CD4-positive, alpha-beta memory T cell (primary cell): ENCODE results near the gene MYO1D. TPM values are rescaled to one million over a fixed set of nuclear protein-coding genes. Genes with fewer than 3 reads are reported as not detected.
A peak's percentile ranks its signal among the peaks of the same experiment; 100 is the strongest.

Experiments
- CTCF ChIA-PET: fragments of 350-600 bp; sonication (Branson Sonifier 250); formaldehyde crosslinking; loops from one replicate; lab custom pipeline; 2021; ENCODE audit warnings: inconsistent platforms; ENCODE audit not compliant: partially characterized antibody; lab: Charles Lee
- POLR2A ChIA-PET: fragments of 350-600 bp; sonication (Branson Sonifier 250); formaldehyde crosslinking; loops from one replicate; lab custom pipeline; 2021; ENCODE audit not compliant: partially characterized antibody; lab: Charles Lee
- DNase-seq, 5 donors: peaks; one replicate each; pipeline versions ENCODE4 v3.0.0 to v3.0.0-alpha.2; 2020 to 2022; ENCODE audit warnings: mixed read lengths in 1 of 5
- H3K27ac ChIP-seq: one replicate; pipeline ENCODE4 v1.7.0; 2013; ENCODE audit warnings: low read depth, low read length
- H3K27me3 ChIP-seq: 2 replicates; pipeline ENCODE4 v1.7.0; 2013; ENCODE audit warnings: mild to moderate bottlenecking, low read length, moderate library complexity; ENCODE audit not compliant: insufficient read depth
- H3K36me3 ChIP-seq: 2 replicates; pipeline ENCODE4 v1.7.0; 2013; ENCODE audit warnings: mild to moderate bottlenecking, low read length, moderate library complexity; ENCODE audit not compliant: insufficient read depth
- H3K4me1 ChIP-seq: 2 replicates; pipeline ENCODE4 v1.7.0; 2013; ENCODE audit warnings: mild to moderate bottlenecking, low read length, moderate library complexity; ENCODE audit not compliant: insufficient read depth
- H3K4me3 ChIP-seq, 2 donors: one replicate each; pipeline ENCODE4 v1.7.0; 2013; ENCODE audit warnings: low read length in 2 of 2, mild to moderate bottlenecking in 1 of 2
- H3K9me3 ChIP-seq, 2 donors: one replicate each; pipeline ENCODE4 v1.7.0; 2013; ENCODE audit warnings: low read length in 2 of 2, control low read depth in 1 of 2; ENCODE audit not compliant: control insufficient read depth in 1 of 2
- H3K27ac Mint-ChIP-seq, 7 donors: one replicate each; pipeline ENCODE4 v1.8.0; 2020 to 2021; ENCODE audit warnings: mixed read lengths in 7 of 7, mild to moderate bottlenecking in 6 of 7, inconsistent platforms in 3 of 7, moderate library complexity in 3 of 7
- H3K27me3 Mint-ChIP-seq, 2 donors: one replicate each; pipeline ENCODE4 v1.8.0; 2020 to 2021; ENCODE audit warnings: mixed read lengths in 2 of 2
- H3K36me3 Mint-ChIP-seq, 2 donors: one replicate each; pipeline ENCODE4 v1.8.0; 2020 to 2021; ENCODE audit warnings: mixed read lengths in 2 of 2, inconsistent platforms in 1 of 2, mild to moderate bottlenecking in 1 of 2
- H3K4me1 Mint-ChIP-seq, 4 donors: one replicate each; pipeline ENCODE4 v1.8.0; 2020 to 2021; ENCODE audit warnings: mixed read lengths in 4 of 4, mild to moderate bottlenecking in 1 of 4
- H3K4me3 Mint-ChIP-seq, 8 donors: one replicate each; pipeline ENCODE4 v1.8.0; 2020 to 2021; ENCODE audit warnings: mixed read lengths in 8 of 8, mild to moderate bottlenecking in 7 of 8, moderate library complexity in 6 of 8, inconsistent platforms in 3 of 8
- H3K9me3 Mint-ChIP-seq, 8 donors: one replicate each; pipeline ENCODE4 v1.8.0; 2020 to 2021; ENCODE audit warnings: mixed read lengths in 8 of 8, mild to moderate bottlenecking in 5 of 8, inconsistent platforms in 3 of 8, moderate library complexity in 1 of 8
- intact Hi-C: fragments of 100-400 bp; cut with micrococcal nuclease; formaldehyde crosslinking; loops from one replicate; pipeline ENCODE4 v1.15.1; 2023
- polyA plus RNA-seq, 2 donors: library from polyadenylated mRNA; unstranded; fragments of 300-500 nt; fragmentation: Illumina TruSeq; gene quantifications; one replicate each; pipeline ENCODE4 v1.2.3, GENCODE V29; 2021
- total RNA-seq, 2 experiments: library from RNA; stranded (reverse); gene quantifications; one replicate each; pipeline ENCODE4 v1.2.3, GENCODE V29; 2021

The MYO1D gene
- total and polyA plus RNA-seq, 4 experiments from 2014 or later = 2.0 to 12.7 (median 10.5) TPM

GRCh38 chr17:32631341-32632096, 245.4 kb downstream of the MYO1D start:
- no peak overlapping the region for H3K4me3 Mint-ChIP-seq
- H3K4me1 Mint-ChIP-seq = no peaks in the 10 kb centered on the region
- H3K9me3 ChIP-seq = no peaks in the 10 kb centered on the region
- peaks cover 0 to 1% (median 0%) of the 10 kb centered on the region in 8 donors for H3K9me3 Mint-ChIP-seq
- H3K27ac ChIP-seq = no peak overlapping the region
- H3K27me3 ChIP-seq = no peaks in the 10 kb centered on the region
- H3K36me3 ChIP-seq = no peaks in the 10 kb centered on the region
- no peaks in the 10 kb centered on the region for H3K4me1 ChIP-seq
- no peak for DNase-seq
- ChIA-PET CTCF (interaction anchor here (1.3 kb wide), 1 partner anchor 28 kb away, joined by 4 read pairs; no protein-coding TSS in a partner anchor), POLR2A (no interaction called here)
- intact Hi-C loops = no loop called here
- no peaks in the 10 kb centered on the region for H3K27me3 Mint-ChIP-seq
- peaks cover 0 to 6% of the 10 kb centered on the region in 2 donors for H3K36me3 Mint-ChIP-seq
- no peak overlapping the region for H3K4me3 ChIP-seq
- H3K27ac Mint-ChIP-seq = no peak overlapping the region

DNA sequence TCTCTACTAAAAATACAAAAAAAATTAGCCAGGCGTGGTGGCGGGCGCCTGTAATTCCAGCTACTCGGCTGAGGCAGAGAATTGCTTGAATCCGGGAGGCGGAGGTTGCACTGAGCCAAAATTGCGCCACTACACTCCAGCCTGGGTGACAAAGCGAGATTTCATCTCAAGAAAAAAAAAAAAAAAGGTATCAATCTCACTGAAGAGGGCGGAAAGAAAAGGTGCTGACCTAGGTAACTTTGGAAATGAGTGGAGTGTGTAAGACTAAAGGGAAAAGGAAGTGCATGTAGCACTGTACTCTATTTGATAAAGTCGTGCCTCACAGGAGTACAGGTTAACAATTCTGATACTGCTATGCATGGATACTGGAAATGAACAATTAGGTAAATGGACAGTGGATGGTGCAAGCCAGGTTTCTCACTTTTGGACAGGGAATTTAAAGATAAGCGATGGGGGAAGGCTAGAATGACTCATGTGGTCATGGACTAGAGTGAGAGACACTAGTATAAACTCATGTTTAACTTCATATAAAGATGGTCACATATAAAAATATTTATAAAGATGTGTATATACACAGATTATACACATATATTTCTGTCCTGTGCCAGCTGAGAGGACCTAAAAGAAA, 247.2 kb downstream of the MYO1D start:
- H3K4me1 Mint-ChIP-seq = no peaks in the 10 kb centered on the region
- Histone ChIP-seq H3K9me3 (no peaks in the 10 kb centered on the region), H3K36me3 (no peaks in the 10 kb centered on the region), H3K4me3 (no peak overlapping the region), H3K27ac (no peak overlapping the region), H3K27me3 (no peaks in the 10 kb centered on the region), H3K4me1 (no peaks in the 10 kb centered on the region)
- peaks cover 0 to 1% (median 0%) of the 10 kb centered on the region in 8 donors for H3K9me3 Mint-ChIP-seq
- H3K4me3 Mint-ChIP-seq = no peak overlapping the region
- intact Hi-C loops = no loop called here
- POLR2A ChIA-PET = no interaction called here
- H3K36me3 Mint-ChIP-seq = peaks cover 0 to 6% of the 10 kb centered on the region in 2 donors
- no peak for DNase-seq
- CTCF ChIA-PET = no interaction called here
- H3K27me3 Mint-ChIP-seq = no peaks in the 10 kb centered on the region
- peak overlapping the region in 1 of 7 donors; percentile 22 for H3K27ac Mint-ChIP-seq

GRCh38 chr17:32628271-32629044, 248.5 kb downstream of the MYO1D start:
- POLR2A ChIA-PET = no interaction called here
- CTCF ChIA-PET = no interaction called here
- Histone ChIP-seq H3K36me3 (no peaks in the 10 kb centered on the region), H3K4me1 (no peaks in the 10 kb centered on the region), H3K4me3 (no peak overlapping the region), H3K27ac (no peak overlapping the region), H3K9me3 (no peaks in the 10 kb centered on the region), H3K27me3 (no peaks in the 10 kb centered on the region)
- Mint-ChIP-seq H3K27ac (no peak overlapping the region), H3K27me3 (no peaks in the 10 kb centered on the region), H3K36me3 (peaks cover 0 to 6% of the 10 kb centered on the region in 2 donors), H3K4me1 (no peaks in the 10 kb centered on the region), H3K4me3 (no peak overlapping the region), H3K9me3 (peaks cover 0 to 1% (median 0%) of the 10 kb centered on the region in 8 donors)
- intact Hi-C loops = no loop called here
- no peak for DNase-seq

DNA sequence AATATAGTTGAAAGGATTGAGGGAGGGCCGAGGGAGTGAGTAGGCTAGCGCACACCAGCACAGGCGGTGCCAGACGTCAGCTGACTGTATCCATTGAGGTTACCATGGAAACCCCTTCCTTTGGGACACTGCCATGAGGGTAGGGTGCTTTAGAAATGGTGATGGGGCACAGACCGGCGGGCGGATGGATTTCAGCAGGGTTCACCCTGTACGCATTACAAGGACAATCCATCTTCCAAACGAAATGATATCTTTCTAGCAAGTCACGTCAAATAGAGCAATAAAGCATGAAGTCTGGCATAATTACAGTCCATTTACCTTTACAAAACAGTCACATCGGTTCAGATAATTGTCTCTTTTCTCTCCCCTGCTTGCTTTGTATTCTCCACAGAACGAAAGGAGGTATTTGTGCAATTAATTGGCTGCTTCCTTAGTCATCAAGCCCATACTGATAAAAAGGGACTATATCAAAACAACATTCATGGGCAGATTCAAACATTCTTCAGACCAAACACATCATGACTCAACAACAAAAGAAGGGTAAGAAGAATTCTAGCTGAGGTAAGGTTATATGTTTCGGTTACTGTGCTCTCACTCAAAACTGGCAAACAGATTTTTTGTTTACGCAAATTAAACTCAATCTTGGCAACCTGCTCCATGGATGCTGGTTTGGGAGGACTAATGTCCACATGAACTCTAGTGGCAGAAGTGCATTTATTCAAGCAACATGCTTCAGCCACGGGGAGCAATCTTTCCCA, 249.5 kb downstream of the MYO1D start:
- H3K27me3 Mint-ChIP-seq = no peaks in the 10 kb centered on the region
- H3K4me1 Mint-ChIP-seq = no peaks in the 10 kb centered on the region
- no peaks in the 10 kb centered on the region for H3K36me3 ChIP-seq
- CTCF ChIA-PET = no interaction called here
- H3K27me3 ChIP-seq = no peaks in the 10 kb centered on the region
- POLR2A ChIA-PET = no interaction called here
- no peak overlapping the region for H3K27ac ChIP-seq
- no peaks in the 10 kb centered on the region for H3K9me3 ChIP-seq
- no peak overlapping the region for H3K4me3 ChIP-seq
- peaks cover 0 to 1% (median 0%) of the 10 kb centered on the region in 8 donors for H3K9me3 Mint-ChIP-seq
- no peak overlapping the region for H3K4me3 Mint-ChIP-seq
- no peak overlapping the region for H3K27ac Mint-ChIP-seq
- intact Hi-C loops = no loop called here
- H3K36me3 Mint-ChIP-seq = peaks cover 0 to 6% of the 10 kb centered on the region in 2 donors
- H3K4me1 ChIP-seq = no peaks in the 10 kb centered on the region
- no peak for DNase-seq

DNA sequence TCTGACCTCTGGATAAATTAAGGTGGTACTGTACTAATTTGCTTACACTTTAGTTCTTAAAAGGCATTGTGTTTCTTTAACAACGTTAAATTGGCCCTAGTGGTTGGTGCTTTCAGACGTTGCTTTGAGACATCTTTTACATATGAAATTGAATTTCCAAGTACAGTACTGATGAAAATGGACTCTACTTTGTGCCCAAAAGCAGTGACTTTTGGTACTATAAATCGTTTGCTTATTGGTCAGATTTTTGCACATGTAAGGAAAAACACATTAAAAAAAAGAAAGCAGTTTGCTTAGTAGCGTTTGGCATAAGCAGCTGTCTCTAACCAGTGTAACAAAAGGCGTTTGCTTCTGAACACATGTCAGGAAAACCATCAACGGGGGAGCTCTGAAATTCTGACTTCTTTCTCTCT, 250.5 kb downstream of the MYO1D start:
- Histone ChIP-seq H3K36me3 (no peaks in the 10 kb centered on the region), H3K27ac (no peak overlapping the region), H3K4me1 (no peaks in the 10 kb centered on the region), H3K27me3 (no peaks in the 10 kb centered on the region), H3K9me3 (no peaks in the 10 kb centered on the region), H3K4me3 (no peak overlapping the region)
- H3K27ac Mint-ChIP-seq = no peak overlapping the region
- POLR2A ChIA-PET = no interaction called here
- CTCF ChIA-PET = interaction anchor here (1.1 kb wide), 1 partner anchor 21 kb away, joined by 3 read pairs; no protein-coding TSS in a partner anchor
- H3K4me3 Mint-ChIP-seq = no peak overlapping the region
- H3K27me3 Mint-ChIP-seq = no peaks in the 10 kb centered on the region
- intact Hi-C loops = no loop called here
- peaks cover 0 to 1% (median 0%) of the 10 kb centered on the region in 8 donors for H3K9me3 Mint-ChIP-seq
- no peak for DNase-seq
- H3K36me3 Mint-ChIP-seq = peaks cover 0 to 6% of the 10 kb centered on the region in 2 donors
- no peaks in the 10 kb centered on the region for H3K4me1 Mint-ChIP-seq

- H3K4me1 Mint-ChIP-seq = no peaks in the 10 kb centered on the region
- Histone ChIP-seq H3K27ac (no peak overlapping the region), H3K36me3 (no peaks in the 10 kb centered on the region), H3K9me3 (no peaks in the 10 kb centered on the region), H3K4me3 (no peak overlapping the region), H3K27me3 (no peaks in the 10 kb centered on the region), H3K4me1 (no peaks in the 10 kb centered on the region)
- peaks cover 0 to 6% of the 10 kb centered on the region in 2 donors for H3K36me3 Mint-ChIP-seq
- DNase-seq = no peak
- POLR2A ChIA-PET = no interaction called here
- no peak overlapping the region for H3K27ac Mint-ChIP-seq
- CTCF ChIA-PET = interaction anchor here (1.1 kb wide), 1 partner anchor 21 kb away, joined by 3 read pairs; no protein-coding TSS in a partner anchor
- peaks cover 0 to 1% (median 0%) of the 10 kb centered on the region in 8 donors for H3K9me3 Mint-ChIP-seq
- no peaks in the 10 kb centered on the region for H3K27me3 Mint-ChIP-seq
- intact Hi-C loops = no loop called here
- no peak overlapping the region for H3K4me3 Mint-ChIP-seq
These were observed 251.0 kb downstream of the MYO1D start for GRCh38 chr17:32625971-32626370.
